GM04503 (cell line): ENCODE data around the gene CPXM2.

Experiments used
- DNase-seq: peaks from one replicate; pipeline ENCODE4 v3.0.0-alpha.2; 2012; ENCODE audit warnings: low read depth

The CPXM2 gene

GRCh38 chr10:123869020-123869414 is 22.6 kb downstream of the CPXM2 start:
- no peak for DNase-seq

- DNase-seq, result no peak
These were observed 23.3 kb downstream of the CPXM2 start for GRCh38 chr10:123868038-123869019.

- DNase-seq, result no peak
These were observed 25.7 kb downstream of the CPXM2 start for GRCh38 chr10:123865880-123866279.

- no peak for DNase-seq
These were observed 26.3 kb downstream of the CPXM2 start for GRCh38 chr10:123865350-123865749.

GRCh38 chr10:123864923-123865322 is 26.7 kb downstream of the CPXM2 start:
- no peak for DNase-seq

- DNase-seq, result no peak
These were observed 27.7 kb downstream of the CPXM2 start for GRCh38 chr10:123863721-123864482.

GRCh38 chr10:123863183-123863575 is 28.4 kb downstream of the CPXM2 start:
- DNase-seq, result no peak

GRCh38 chr10:123862421-123863182 is 29.0 kb downstream of the CPXM2 start:
- DNase-seq, result peak; percentile 39

GRCh38 chr10:123860856-123861255 is 30.8 kb downstream of the CPXM2 start:
- no peak for DNase-seq

GRCh38 chr10:123860209-123860608 is 31.4 kb downstream of the CPXM2 start:
- DNase-seq, result no peak

GRCh38 chr10:123859653-123860050 is 32.0 kb downstream of the CPXM2 start:
- no peak for DNase-seq

GRCh38 chr10:123858907-123859652 is 32.5 kb downstream of the CPXM2 start:
- DNase-seq, result no peak

- peak; percentile 31 for DNase-seq
These were observed 33.4 kb downstream of the CPXM2 start for GRCh38 chr10:123858077-123858681.

GRCh38 chr10:123857616-123858015 is 34.0 kb downstream of the CPXM2 start:
- DNase-seq, result no peak

- DNase-seq, result no peak
These were observed 36.5 kb downstream of the CPXM2 start for GRCh38 chr10:123855008-123855684.

GRCh38 chr10:123854498-123854897 is 37.1 kb downstream of the CPXM2 start:
- DNase-seq, result no peak

- no peak for DNase-seq
These were observed 37.6 kb downstream of the CPXM2 start for GRCh38 chr10:123854003-123854402.

GRCh38 chr10:123852411-123852951 is 39.1 kb downstream of the CPXM2 start:
- no peak for DNase-seq

- DNase-seq, result no peak
These were observed 42.8 kb downstream of the CPXM2 start for GRCh38 chr10:123848564-123849457.
